Neural cell (in vitro differentiated cells): ENCODE measurements around the gene NAGA. TPM values are rescaled to one million over a fixed set of nuclear protein-coding genes. Genes with fewer than 3 reads are reported as not detected.

Experiments
- H2AFZ ChIP-seq: fragments of 200-600, 300-800 bp; sonication (generic), shearing (Covaris generic); 2 replicates; pipeline ENCODE4 v1.6.0; 2014; ENCODE audit warnings: low read depth, mild to moderate bottlenecking, antibody characterized with exemption, low read length, moderate library complexity
- H3F3A ChIP-seq: fragments of 200-600 bp; shearing (Covaris generic); 2 replicates; pipeline ENCODE4 v1.6.1; 2016; ENCODE audit warnings: mild to moderate bottlenecking, moderate library complexity, mixed read lengths, antibody characterized with exemption, low read length; ENCODE audit not compliant: insufficient read depth, poor library complexity, severe bottlenecking
- H3K27ac ChIP-seq: fragments of 200-600, 300-800 bp; sonication (generic), shearing (Covaris generic); 2 replicates; pipeline ENCODE4 v1.5.1; 2014; ENCODE audit warnings: mild to moderate bottlenecking, low read length, moderate library complexity
- H3K27me3 ChIP-seq: fragments of 300-800, 200-600 bp; sonication (generic), shearing (Covaris generic); 2 replicates; pipeline ENCODE4 v1.6.0; 2014; ENCODE audit warnings: mild to moderate bottlenecking, low read depth, low read length, moderate library complexity; ENCODE audit not compliant: insufficient read depth
- H3K36me3 ChIP-seq: fragments of 300-800, 200-600 bp; sonication (generic), shearing (Covaris generic); 2 replicates; pipeline ENCODE4 v1.5.1; 2014; ENCODE audit warnings: mild to moderate bottlenecking, antibody characterized with exemption, low read length, moderate library complexity; ENCODE audit not compliant: insufficient read depth
- H3K4me2 ChIP-seq: fragments of 300-800, 200-600 bp; sonication (generic), shearing (Covaris generic); 2 replicates; pipeline ENCODE4 v1.6.0; 2014; ENCODE audit warnings: mild to moderate bottlenecking, low read length
- H3K4me3 ChIP-seq: fragments of 300-800, 200-600 bp; sonication (generic), shearing (Covaris generic); 2 replicates; pipeline ENCODE4 v1.5.1; 2014; ENCODE audit warnings: mild to moderate bottlenecking, low read length, moderate library complexity
- H3K79me2 ChIP-seq: fragments of 200-600 bp; shearing (Covaris generic); replicated peaks from 2 replicates; pipeline ENCODE4 v1.6.0; 2014; ENCODE audit warnings: mild to moderate bottlenecking, low read length, moderate library complexity; ENCODE audit not compliant: insufficient read depth
- H3K9ac ChIP-seq: fragments of 300-800, 200-600 bp; sonication (generic), shearing (Covaris generic); 2 replicates; pipeline ENCODE4 v1.6.1; 2016; ENCODE audit warnings: mild to moderate bottlenecking, low read length, mixed read lengths
- H3K9me2 ChIP-seq: fragments of 200-600 bp; shearing (Covaris generic); 2 replicates; pipeline ENCODE4 v1.6.1; 2016; ENCODE audit warnings: mild to moderate bottlenecking, low read length, mixed read lengths; ENCODE audit not compliant: insufficient read depth
- H3K9me3 ChIP-seq: fragments of 200-600, 300-800 bp; sonication (generic), shearing (Covaris generic); 2 replicates; pipeline ENCODE4 v1.6.1; 2016; ENCODE audit warnings: mild to moderate bottlenecking, mixed run types, low read length, moderate library complexity, mixed read lengths
- H4K20me1 ChIP-seq: fragments of 200-600 bp; shearing (Covaris generic); 2 replicates; pipeline ENCODE4 v1.6.1; 2016; ENCODE audit warnings: mild to moderate bottlenecking, mixed run types; ENCODE audit not compliant: insufficient read depth
- CTCF ChIP-seq: fragments of 450-650 bp; IDR thresholded peaks from 2 replicates; pipeline ENCODE4 v1.5.1; 2014; ENCODE audit warnings: antibody characterized with exemption, mild to moderate bottlenecking, moderate library complexity; ENCODE audit not compliant: poor library complexity, severe bottlenecking
- EP300 ChIP-seq: fragments of 450-650 bp; conservative IDR thresholded peaks from 2 replicates; pipeline ENCODE4 v1.6.1; 2014; ENCODE audit warnings: antibody characterized with exemption, mild to moderate bottlenecking, moderate library complexity; ENCODE audit not compliant: poor library complexity, severe bottlenecking
- EZH2 ChIP-seq: fragments of 200-600, 300-800 bp; shearing (Covaris generic), sonication (generic); IDR thresholded peaks from 2 replicates; pipeline ENCODE4 v1.6.1; 2014; ENCODE audit warnings: antibody characterized with exemption, low read length, borderline replicate concordance, mild to moderate bottlenecking; ENCODE audit not compliant: insufficient read depth, poor library complexity, severe bottlenecking
- MXI1 ChIP-seq: fragments of 450-650 bp; conservative IDR thresholded peaks from 2 replicates; pipeline ENCODE4 v1.6.1; 2014; ENCODE audit warnings: antibody characterized with exemption, mild to moderate bottlenecking; ENCODE audit not compliant: poor library complexity, severe bottlenecking
- POLR2AphosphoS5 ChIP-seq: IDR thresholded peaks from 2 replicates; pipeline ENCODE4 v1.6.1; 2012
- RAD21 ChIP-seq: fragments of 450-650 bp; conservative IDR thresholded peaks from 2 replicates; pipeline ENCODE4 v1.6.1; 2014; ENCODE audit warnings: antibody characterized with exemption, mild to moderate bottlenecking, moderate library complexity
- REST ChIP-seq: IDR thresholded peaks from 2 replicates; pipeline ENCODE4 v1.6.1; 2012; ENCODE audit warnings: borderline replicate concordance
- SMC3 ChIP-seq: fragments of 450-650 bp; conservative IDR thresholded peaks from 2 replicates; pipeline ENCODE4 v1.6.1; 2014; ENCODE audit warnings: antibody characterized with exemption, mild to moderate bottlenecking, moderate library complexity; ENCODE audit not compliant: poor library complexity
- TAF1 ChIP-seq: IDR thresholded peaks from 2 replicates; pipeline ENCODE4 v1.6.1; 2012; ENCODE audit warnings: low read depth
- polyA plus RNA-seq: library from polyadenylated mRNA; depleted of rRNA; stranded (reverse); fragments of >200 nt; gene quantifications from 2 replicates; pipeline ENCODE4 v1.2.3, GENCODE V29; 2014

NAGA gene
- polyA plus RNA-seq, 1 donor from 2014 or later, result 8.8 TPM

GRCh38 chr22:42021571-42021970 lies 49.0 kb downstream of the NAGA start:
- H3K27me3 ChIP-seq, result no peaks in the 10 kb centered on the region

GRCh38 chr22:42018224-42018623 lies 52.4 kb downstream of the NAGA start:
- TF ChIP-seq RAD21 (no peak), MXI1 (no peak), SMC3 (no peak), EZH2 (no peak), REST (no peak), POLR2AphosphoS5 (no peak), CTCF (no peak), EP300 (no peak), TAF1 (no peak)
- H2AFZ ChIP-seq, result no peak overlapping the region
- H3K27me3 ChIP-seq, result no peaks in the 10 kb centered on the region
- H3K27ac ChIP-seq, result no peak overlapping the region
- H3K9me3 ChIP-seq, result no peaks in the 10 kb centered on the region
- no peaks in the 10 kb centered on the region for H3F3A ChIP-seq
- no peaks in the 10 kb centered on the region for H3K36me3 ChIP-seq
- H3K9me2 ChIP-seq, result no peaks in the 10 kb centered on the region
- no peaks in the 10 kb centered on the region for H4K20me1 ChIP-seq
- H3K9ac ChIP-seq, result no peak overlapping the region
- no peaks in the 10 kb centered on the region for H3K79me2 ChIP-seq
- H3K4me2 ChIP-seq, result no peak overlapping the region
- H3K4me3 ChIP-seq, result no peak overlapping the region

More at GRCh38 chr22:42021571-42021970, 49.0 kb downstream of the NAGA start:
- H3F3A ChIP-seq, result no peaks in the 10 kb centered on the region
- H3K4me3 ChIP-seq, result no peak overlapping the region
- no peaks in the 10 kb centered on the region for H3K79me2 ChIP-seq
- no peak for TF ChIP-seq SMC3
- H3K4me2 ChIP-seq, result no peak overlapping the region
- no peak overlapping the region for H3K9ac ChIP-seq
- no peak overlapping the region for H3K27ac ChIP-seq
- H4K20me1 ChIP-seq, result no peaks in the 10 kb centered on the region
- H2AFZ ChIP-seq, result no peak overlapping the region
- H3K9me2 ChIP-seq, result no peaks in the 10 kb centered on the region
- H3K36me3 ChIP-seq, result no peaks in the 10 kb centered on the region
- no peaks in the 10 kb centered on the region for H3K9me3 ChIP-seq

GRCh38 chr22:42016111-42016510 lies 54.5 kb downstream of the NAGA start:
- no peak overlapping the region for H3K27ac ChIP-seq
- no peaks in the 10 kb centered on the region for H3F3A ChIP-seq
- no peak overlapping the region for H2AFZ ChIP-seq
- no peaks in the 10 kb centered on the region for H3K36me3 ChIP-seq
- no peak for TF ChIP-seq CTCF
- TF ChIP-seq EP300, result no peak
- TF ChIP-seq MXI1, result no peak
- no peak for TF ChIP-seq SMC3
- no peak for TF ChIP-seq RAD21
- no peak for TF ChIP-seq EZH2
- no peak for TF ChIP-seq REST
- no peak for TF ChIP-seq TAF1
- TF ChIP-seq POLR2AphosphoS5, result no peak
- H3K4me3 ChIP-seq, result no peak overlapping the region
- no peaks in the 10 kb centered on the region for H3K9me3 ChIP-seq
- H3K27me3 ChIP-seq, result no peaks in the 10 kb centered on the region
- H4K20me1 ChIP-seq, result no peaks in the 10 kb centered on the region
- no peak overlapping the region for H3K4me2 ChIP-seq
- no peaks in the 10 kb centered on the region for H3K9me2 ChIP-seq
- H3K9ac ChIP-seq, result no peak overlapping the region
- no peaks in the 10 kb centered on the region for H3K79me2 ChIP-seq
